Measurements from ENCODE around the gene RPS24. TPM values are rescaled to one million over a fixed set of nuclear protein-coding genes. Genes with fewer than 3 reads are reported as not detected.

Gene RPS24
- total and polyA plus RNA-seq, 2 of the 13 experiments (the other 11 are each of a cell fraction or from before 2014, with no cell fraction given): 2,690 to 3,319 TPM

- TF ChIP-seq SMARCE1 (IDR thresholded peaks at IDR 0.05; ENCODE audit: borderline replicate concordance): no peak
- no peak for TF ChIP-seq ZNF101 (CRISPR knock-in tag; IDR thresholded peaks at IDR 0.05; ENCODE audit: borderline replicate concordance, low read depth)
- peak; percentile 83; the same call in 1 of the 2 replicates for TF ChIP-seq SMAD1 (CRISPR knock-in tag; IDR thresholded peaks at IDR 0.05; ENCODE audit: borderline replicate concordance, low read depth)
- peak; percentile 52; the same call in 1 of the 2 replicates for TF ChIP-seq SP5 (CRISPR knock-in tag; IDR thresholded peaks at IDR 0.05; ENCODE audit: borderline replicate concordance, low read depth)
- TF ChIP-seq KDM5B (CRISPR knock-in tag; IDR thresholded peaks at IDR 0.05; ENCODE audit: borderline replicate concordance): peak; percentile 81; the same call in 1 of the 2 replicates
- no peak for TF ChIP-seq PTBP1 (IDR thresholded peaks at IDR 0.05; ENCODE audit: low read depth, low read length, poor library complexity, severe bottlenecking)
- TF ChIP-seq ZUFSP (CRISPR knock-in tag; IDR thresholded peaks at IDR 0.05; ENCODE audit: borderline replicate concordance): no peak
- peak; percentile 92 for TF ChIP-seq HMGXB3 (CRISPR knock-in tag; IDR thresholded peaks at IDR 0.05; ENCODE audit: borderline replicate concordance)
- no peak for TF ChIP-seq HMG20A (CRISPR knock-in tag; IDR thresholded peaks at IDR 0.05; ENCODE audit: borderline replicate concordance)
- TF ChIP-seq ARID2 (CRISPR knock-in tag; IDR thresholded peaks at IDR 0.05; ENCODE audit: borderline replicate concordance): no peak
- TF ChIP-seq ZMYM3 (CRISPR knock-in tag; IDR thresholded peaks at IDR 0.05): 0 out of 2 replicates have a peak, but pooled peaks have one; percentile 41
- peak; percentile 88 for TF ChIP-seq PHF8 (CRISPR knock-in tag; IDR thresholded peaks at IDR 0.05)
- no peak for TF ChIP-seq TFAP4 (IDR thresholded peaks at IDR 0.05; ENCODE audit: borderline replicate concordance, low read depth)
- TF ChIP-seq ZNF501 (CRISPR knock-in tag; IDR thresholded peaks at IDR 0.05): peak; percentile 82
- peak; percentile 75; the same call in 1 of the 2 replicates for TF ChIP-seq ZNF142 (CRISPR knock-in tag; IDR thresholded peaks at IDR 0.05)
These were observed at the start of gene RPS24 (continued) for GRCh38 chr10:78033637-78034470.

Data from HepG2 (cell line).